Motor neuron (in vitro differentiated cells): ENCODE results near the gene CCDC157. TPM values are rescaled to one million over a fixed set of nuclear protein-coding genes. Genes with fewer than 3 reads are reported as not detected.
"Not testable (repeated sequence)": the region's sequence is repeated elsewhere in the genome, so short reads cannot be mapped to it uniquely, and the experiment has no call there.

Experiments used
- ATAC-seq, 8 experiments: fragments of 200-7000 bp; cut with Tn5 transposase; replicated peaks in 6 of 8; 2 replicates each; pipeline ENCODE4 v1.8.0; 2021; ENCODE audit warnings: mild to moderate bottlenecking in 8 of 8, moderate library complexity in 8 of 8
- H3K27ac ChIP-seq, 2 donors: fragments of 250-450 bp; sonication (Bioruptor Pico); 2 replicates each; pipeline ENCODE4 v1.9.0; 2021; ENCODE audit warnings: antibody characterized with exemption in 2 of 2, mild to moderate bottlenecking in 2 of 2, moderate library complexity in 1 of 2
- H3K4me1 ChIP-seq, 2 donors: fragments of 250-450 bp; sonication (Bioruptor Pico); replicated peaks in 1 of 2; 2 replicates each; pipeline ENCODE4 v1.6.1; 2021; ENCODE audit warnings: antibody characterized with exemption in 2 of 2, mild to moderate bottlenecking in 2 of 2, moderate library complexity in 1 of 2
- H3K4me3 ChIP-seq, 5 donors: fragments of 250-450 bp; sonication (Bioruptor Pico); 2 replicates each; pipeline ENCODE4 v1.9.0; 2021; ENCODE audit warnings: antibody characterized with exemption in 5 of 5, mild to moderate bottlenecking in 5 of 5, moderate library complexity in 4 of 5
- WGBS, 10 experiments: fragments of 450-650 bp; shearing (Covaris generic); methylation state at CpG; one replicate each; pipeline ENCODE4 v1.0.0; 2022; 5-methylcytosine and 5-hydroxymethylcytosine counted together
- in situ Hi-C, 9 experiments: fragments of 400-800 bp; cut with MboI; loops; one replicate each; pipeline ENCODE4 v1.15.0; 2021; ENCODE audit warnings: low sequenced_read_pairs in 9 of 9, low pct_unique_long_range_greater_than_20kb in 2 of 9; ENCODE audit not compliant: unreplicated experiment in 9 of 9
- total RNA-seq, 8 experiments: library from RNA; unstranded; fragments of 300-600 nt; gene quantifications; 2 replicates each; pipeline versions ENCODE4 v1.2.3 to v1.2.4, GENCODE V29; 2022

Gene CCDC157
- total RNA-seq, 8 experiments from 2014 or later: 2.0 to 12.8 (median 3.9) TPM

DNA sequence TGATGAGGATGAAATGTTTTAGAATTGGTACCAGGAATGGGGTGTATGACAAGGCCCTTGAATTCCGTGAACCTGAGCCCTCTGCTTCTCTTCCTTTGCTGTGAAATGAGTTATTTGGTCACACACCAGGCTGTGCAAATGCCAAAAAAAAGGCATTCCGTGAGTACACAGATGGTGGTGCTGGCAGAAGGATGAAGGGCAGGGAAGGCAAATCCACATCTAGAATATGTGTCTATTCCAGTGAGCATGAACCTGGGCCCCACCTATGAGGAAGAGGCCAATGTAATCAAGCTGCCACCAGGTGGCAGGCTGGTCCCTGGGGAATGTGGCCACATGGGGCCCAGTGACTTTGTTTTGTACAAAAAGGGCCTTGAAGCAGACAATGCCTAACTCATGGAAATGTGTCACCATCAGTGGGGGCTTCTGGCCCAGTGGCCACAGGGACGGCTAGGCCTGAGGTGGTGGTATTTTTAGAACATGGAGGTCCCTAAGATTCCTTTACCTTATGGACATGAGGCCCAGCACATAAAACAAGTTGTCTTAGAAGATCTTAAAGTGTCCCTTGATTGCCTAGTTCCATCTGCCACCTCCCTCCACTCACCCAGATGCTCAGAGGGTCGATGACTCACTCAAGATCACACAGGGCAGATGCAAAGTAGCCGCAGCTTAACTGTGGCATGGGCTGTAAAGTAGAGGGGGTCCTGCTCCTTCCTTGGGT, 34.3 kb downstream of the CCDC157 start:
- in situ Hi-C loops: loop anchor here in 4 of 9 experiments (25.0 kb wide), 1 partner anchor 279 kb away; no protein-coding TSS in a partner anchor
- WGBS, 10 experiments: 33 to 100% (median 70%) methylated on average over 1 to 4 of the region's 5 CpGs; no CpG with 5 or more reads in 2 of the 10 experiments
- Histone ChIP-seq H3K4me3 (no peak overlapping the region), H3K4me1 (peaks cover 6 to 16% of the 10 kb centered on the region in 2 donors), H3K27ac (no peak overlapping the region)
- ATAC-seq: peak in 4 of 8 experiments; percentile 1 to 38 (median 10)

DNA sequence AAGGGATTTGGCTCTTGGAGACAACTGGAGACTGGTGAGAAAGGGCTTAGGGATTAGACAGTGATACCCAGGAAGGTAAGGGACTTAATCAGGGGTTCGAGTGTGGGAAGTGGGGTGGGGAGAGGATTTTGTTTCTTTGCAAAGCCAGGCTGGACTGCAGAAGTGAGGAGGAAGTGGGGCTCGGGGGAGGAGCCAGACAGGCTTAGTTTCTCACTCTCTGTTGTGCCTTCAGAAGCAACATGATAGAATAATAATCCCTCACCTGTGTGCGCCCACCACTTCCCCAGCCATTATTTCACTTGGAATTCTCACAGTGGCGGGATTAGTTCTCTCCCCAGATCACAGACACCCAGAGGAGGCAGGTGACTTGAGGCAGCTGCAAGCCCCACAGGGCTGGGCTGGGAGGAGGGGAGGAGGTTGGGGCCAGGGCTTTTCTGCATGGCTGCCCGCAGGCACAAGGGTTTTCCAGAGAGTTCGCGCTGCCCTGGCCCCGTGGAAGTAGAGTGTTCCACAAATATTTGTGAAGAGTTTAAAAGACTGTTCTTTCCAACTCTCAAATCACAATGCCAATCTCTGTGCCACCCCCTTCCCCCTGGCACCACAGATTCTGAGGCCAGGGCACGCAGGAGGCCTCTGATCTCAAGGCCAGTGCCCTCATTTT, 36.0 kb downstream of the CCDC157 start:
- in situ Hi-C loops: loop anchor here in 4 of 9 experiments (25.0 kb wide), 1 partner anchor 280 kb away; no protein-coding TSS in a partner anchor
- peak in 2 of 8 experiments; percentile 32 to 38 for ATAC-seq
- Histone ChIP-seq H3K4me3 (no peak overlapping the region), H3K4me1 (peaks cover 9 to 14% of the 10 kb centered on the region in 2 donors), H3K27ac (no peak overlapping the region)
- WGBS, 10 experiments: 20 to 68% (median 40%) methylated on average over 1 to 3 of the region's 9 CpGs; no CpG with 5 or more reads in 7 of the 10 experiments

DNA sequence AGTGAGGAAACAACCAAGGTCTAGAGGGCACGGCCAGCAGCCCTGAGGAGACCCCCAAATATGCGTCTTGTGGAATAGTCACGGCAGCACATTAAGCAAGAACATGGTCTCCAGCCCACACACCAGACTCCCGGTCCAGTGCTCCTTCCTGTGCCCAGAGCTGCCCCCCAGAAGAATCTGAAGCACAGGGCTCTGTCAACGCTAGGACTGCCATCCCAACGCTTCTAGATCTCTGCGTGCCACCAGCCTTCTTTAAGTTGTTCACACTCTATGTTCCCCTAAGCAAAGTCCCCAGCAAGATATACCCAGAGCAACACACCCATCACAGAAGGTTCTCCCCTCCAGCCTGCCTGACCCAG, 36.5 kb downstream of the CCDC157 start:
- no peak for ATAC-seq
- WGBS, 10 experiments: 0 to 100% (median 80%) methylated on average over 1 to 4 of the region's 7 CpGs; no CpG with 5 or more reads in 3 of the 10 experiments
- H3K4me1 ChIP-seq: peaks cover 11 to 19% of the 10 kb centered on the region in 2 donors
- H3K4me3 ChIP-seq: no peak overlapping the region
- in situ Hi-C loops: loop anchor here in 4 of 9 experiments (25.0 kb wide), 1 partner anchor 281 kb away; no protein-coding TSS in a partner anchor
- no peak overlapping the region for H3K27ac ChIP-seq

DNA sequence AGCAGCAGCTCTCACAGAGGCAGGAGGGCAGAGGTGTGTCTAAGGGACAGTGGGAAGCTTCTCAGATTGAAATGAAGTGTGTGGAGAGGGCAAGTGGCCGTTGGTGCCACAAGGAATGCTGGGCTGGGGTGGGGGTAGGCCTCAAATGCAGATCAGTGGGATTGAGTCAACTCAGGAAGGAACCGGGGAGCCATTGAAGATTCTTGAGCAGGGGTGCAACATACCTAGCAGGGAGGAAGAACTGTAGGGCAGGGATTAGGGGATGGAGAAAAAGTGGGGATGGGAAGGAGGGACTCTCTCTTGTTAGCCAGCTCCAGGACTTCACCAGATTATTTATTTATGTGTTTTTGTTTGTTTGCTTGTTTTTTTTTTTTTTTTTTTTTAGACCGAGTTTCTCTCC, 37.1 kb downstream of the CCDC157 start:
- 50 to 100% (median 83%) methylated on average over 1 to 3 of the region's 3 CpGs; no CpG with 5 or more reads in 3 of the 10 experiments for WGBS, 10 experiments
- Histone ChIP-seq H3K27ac (no peak overlapping the region), H3K4me3 (no peak overlapping the region), H3K4me1 (peaks cover 11 to 19% of the 10 kb centered on the region in 2 donors)
- in situ Hi-C loops: loop anchor here in 4 of 9 experiments (25.0 kb wide), 1 partner anchor 282 kb away; no protein-coding TSS in a partner anchor
- no peak for ATAC-seq

DNA sequence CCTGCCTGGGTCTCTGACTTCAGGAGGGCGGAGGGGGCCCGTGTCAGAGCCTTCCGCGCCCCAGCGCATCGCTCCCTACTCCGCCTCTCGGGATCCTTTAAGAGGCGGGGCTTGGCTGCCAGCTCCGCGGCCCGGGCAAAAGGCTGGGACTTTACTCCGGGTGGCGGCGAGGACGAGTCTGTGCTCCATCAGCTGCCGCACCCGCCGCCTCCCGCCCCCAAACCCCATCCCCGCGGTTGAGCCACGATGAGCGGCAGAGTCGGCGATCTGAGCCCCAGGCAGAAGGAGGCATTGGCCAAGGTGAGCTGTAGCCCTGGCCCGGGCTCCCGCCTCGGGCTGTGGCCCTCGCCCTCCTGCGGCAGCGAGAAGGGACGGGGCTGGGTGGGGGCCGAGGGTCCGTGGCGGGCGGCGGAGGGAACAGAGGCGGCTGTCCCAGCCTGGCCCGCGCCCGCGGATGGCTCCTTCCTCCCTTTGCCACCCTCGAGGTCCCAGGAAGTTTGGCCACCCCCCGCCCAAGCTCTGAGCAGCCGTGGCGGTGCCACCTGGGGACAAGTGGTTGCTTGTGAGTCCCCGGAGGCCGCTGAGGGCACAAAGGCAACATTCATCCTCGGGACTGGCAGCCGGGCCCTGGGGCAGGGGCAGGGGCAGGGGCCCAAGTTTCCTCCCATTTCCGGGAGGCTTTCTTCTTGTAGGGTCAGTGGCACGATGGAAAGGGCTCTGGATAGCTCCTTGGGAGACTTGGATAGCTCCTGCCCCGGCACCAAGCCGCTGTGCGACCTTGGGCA, 40.3 kb downstream of the CCDC157 start, which contains the start of gene SEC14L2:
SEC14L2 (plus strand) TSS at position 148 of the 785 bp plus-strand sequence; CDS start at position 247, 99 bp downstream.
- peak within 1 kb of the TSS; percentile 39 to 64 (median 47) for H3K4me3 ChIP-seq
- in situ Hi-C loops: loop anchor here in 4 of 9 experiments (25.0 kb wide), 1 partner anchor 285 kb away; no protein-coding TSS in a partner anchor
- WGBS, 10 experiments: 0 to 8% (median 0%) methylated on average over 1 to 8 of the region's 56 CpGs; no CpG with 5 or more reads in 7 of the 10 experiments
- peak; percentile 70 to 87 (median 84) for ATAC-seq
- H3K27ac ChIP-seq: no peak within 1 kb of the TSS
- peaks cover 11 to 14% of the 10 kb centered on the region in 2 donors for H3K4me1 ChIP-seq

DNA sequence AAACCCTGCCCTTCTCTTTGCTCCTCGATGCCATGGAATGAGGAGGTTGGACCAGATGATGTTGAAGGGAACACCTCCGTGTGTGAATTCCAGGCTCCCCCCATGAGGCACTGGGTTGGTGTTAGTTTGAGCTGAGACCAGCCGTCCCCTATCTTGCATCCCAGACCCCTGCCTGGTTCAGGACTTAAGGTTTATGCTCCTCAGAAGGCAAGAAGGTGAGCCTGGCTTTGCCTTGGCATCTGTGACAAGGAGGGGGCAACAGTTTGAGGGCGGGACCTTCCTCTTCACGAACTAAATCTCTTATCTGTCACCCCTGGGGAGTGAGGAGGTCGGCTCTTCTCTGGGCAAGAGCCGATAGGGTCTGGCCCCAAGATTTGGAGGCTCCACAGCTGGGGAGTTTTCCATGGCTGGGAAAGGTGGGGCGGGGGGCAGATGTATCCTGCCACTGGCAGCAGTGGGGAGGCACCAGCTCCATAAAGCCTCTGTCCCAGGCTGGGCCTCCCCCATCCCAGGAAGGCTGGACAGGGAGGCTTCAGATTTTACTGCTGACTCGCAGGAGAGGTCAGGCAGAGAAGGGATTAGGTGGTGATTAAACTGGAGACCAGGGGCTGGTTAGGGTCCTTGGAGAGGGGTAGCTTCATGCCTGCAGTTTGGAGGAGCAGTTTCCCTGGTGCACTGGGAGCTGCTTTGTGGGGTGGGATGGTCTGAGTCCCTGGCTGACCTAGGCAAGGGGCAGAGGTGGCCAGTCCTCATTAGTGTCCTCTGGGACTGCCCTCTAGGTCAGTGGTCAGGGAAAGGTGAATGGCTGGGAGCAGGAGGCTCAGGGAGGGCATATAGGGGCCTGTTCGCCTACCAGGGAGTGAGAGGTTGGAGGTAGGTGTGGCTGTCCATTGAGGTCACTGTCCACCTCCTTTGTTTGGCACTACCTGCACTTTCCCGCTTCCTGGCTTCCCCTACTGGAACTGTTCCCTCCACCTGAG, 41.1 kb downstream of the CCDC157 start:
- ATAC-seq: peak in 3 of 8 experiments; percentile 1 to 4 (median 3)
- in situ Hi-C loops: loop anchor here in 4 of 9 experiments (25.0 kb wide), 1 partner anchor 286 kb away; no protein-coding TSS in a partner anchor
- Histone ChIP-seq H3K4me3 (peak overlapping the region; percentile 39 to 64 (median 47)), H3K4me1 (peaks cover 9% of the 10 kb centered on the region in 2 donors), H3K27ac (no peak overlapping the region)
- WGBS, 10 experiments: 0 to 100% (median 33%) methylated on average over 1 to 3 of the region's 11 CpGs; no CpG with 5 or more reads in 3 of the 10 experiments

DNA sequence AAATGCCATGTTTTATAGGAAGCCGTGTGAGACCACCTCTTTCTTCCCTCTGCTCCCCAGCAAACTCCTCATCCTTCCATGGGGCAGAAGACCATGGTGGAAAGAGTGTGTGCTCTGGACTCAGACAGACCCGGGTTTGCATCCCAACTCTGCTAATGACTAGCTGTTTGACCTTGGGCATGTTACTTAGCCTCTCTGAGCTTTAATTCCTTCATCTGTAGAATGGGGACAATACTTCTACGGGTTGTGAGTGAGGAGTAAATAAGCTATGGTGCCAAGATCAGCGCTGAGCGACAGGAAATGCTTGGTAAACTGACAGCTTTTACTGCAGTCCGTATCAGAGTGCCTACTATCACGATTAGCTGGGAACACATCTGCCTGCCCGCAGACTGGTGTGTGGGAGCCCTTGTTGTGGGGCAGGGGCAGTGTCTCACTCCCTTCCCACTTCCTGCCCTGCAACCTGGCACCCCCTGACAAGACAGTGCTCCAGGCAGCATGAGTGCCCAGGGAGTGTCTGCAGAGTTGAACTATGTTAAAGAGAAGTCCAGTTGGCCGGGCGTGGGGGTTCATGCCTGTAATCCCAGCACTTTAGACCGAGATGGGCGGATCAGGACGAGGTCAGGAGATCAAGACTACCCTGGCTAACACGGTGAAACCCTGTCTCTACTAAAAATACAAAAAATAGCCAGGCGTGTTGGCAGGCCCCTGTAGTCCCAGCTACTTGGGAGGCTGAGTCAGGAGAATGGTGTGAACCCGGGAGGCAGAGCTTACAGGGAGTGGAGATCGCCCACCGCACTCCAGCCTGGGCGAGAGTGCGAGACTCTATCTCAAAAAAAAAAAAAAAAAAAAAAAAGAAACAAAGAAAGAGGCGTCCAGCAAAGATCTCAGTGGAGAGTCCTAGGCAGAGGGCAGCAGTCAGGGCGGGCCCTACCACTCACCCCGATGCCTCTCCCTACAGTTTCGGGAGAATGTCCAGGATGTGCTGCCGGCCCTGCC, 42.2 kb downstream of the CCDC157 start:
- Histone ChIP-seq H3K27ac (no peak overlapping the region), H3K4me1 (peaks cover 7 to 8% of the 10 kb centered on the region in 2 donors), H3K4me3 (no peak overlapping the region)
- in situ Hi-C loops: loop anchor here in 4 of 9 experiments (25.0 kb wide), 1 partner anchor 287 kb away; no protein-coding TSS in a partner anchor
- 3 to 81% (median 54%) methylated on average over 1 to 17 of the region's 25 CpGs; no CpG with 5 or more reads in 1 of the 10 experiments for WGBS, 10 experiments
- peak in 2 of 8 experiments; percentile 11 to 12 for ATAC-seq

DNA sequence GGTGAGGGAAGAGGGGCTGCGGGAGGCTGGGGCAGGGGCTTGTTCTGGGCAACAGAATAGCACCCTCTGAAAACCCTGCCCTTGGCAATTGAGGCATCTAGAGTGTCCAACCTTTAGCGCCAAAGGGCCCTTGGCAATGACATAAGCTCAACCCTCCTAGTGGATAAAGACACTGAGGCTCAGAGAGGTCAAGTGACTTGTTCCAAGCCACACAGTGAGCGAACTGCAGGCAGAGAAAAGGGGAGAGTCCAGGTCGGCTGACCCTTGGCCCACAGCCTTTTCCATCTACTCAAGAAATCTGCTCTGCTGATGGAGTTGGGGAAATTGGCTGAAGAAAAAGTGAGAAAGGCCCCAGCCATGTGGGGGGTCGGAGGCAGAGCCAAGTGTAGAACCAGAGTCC, 42.9 kb downstream of the CCDC157 start:
- Histone ChIP-seq H3K4me3 (no peak overlapping the region), H3K4me1 (peaks cover 7 to 8% of the 10 kb centered on the region in 2 donors), H3K27ac (no peak overlapping the region)
- in situ Hi-C loops: loop anchor here in 4 of 9 experiments (25.0 kb wide), 1 partner anchor 287 kb away; no protein-coding TSS in a partner anchor
- ATAC-seq: no peak
- WGBS, 10 experiments: 67 to 100% (median 92%) methylated on average over 1 to 3 of the region's 5 CpGs; no CpG with 5 or more reads in 5 of the 10 experiments

DNA sequence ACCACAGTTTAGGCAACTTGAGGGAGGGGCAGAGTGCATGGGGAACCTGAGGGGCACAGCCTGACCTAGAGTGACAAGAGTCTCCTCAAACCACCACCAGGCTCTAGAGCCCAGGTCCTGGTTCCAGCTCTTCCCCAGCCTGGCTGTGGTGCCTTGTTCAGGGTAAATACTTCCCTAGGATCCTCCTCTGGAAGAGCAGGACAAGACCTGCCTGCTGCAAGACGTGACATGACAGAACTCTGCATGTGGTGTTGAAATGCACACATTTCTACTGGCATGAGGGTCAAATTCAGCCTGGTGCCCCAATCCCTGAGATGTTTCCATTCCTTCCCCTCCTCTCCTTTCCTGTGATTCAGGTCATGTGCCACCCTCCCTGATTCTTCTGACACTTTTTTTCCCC, 43.4 kb downstream of the CCDC157 start:
- ATAC-seq: no peak
- Histone ChIP-seq H3K4me3 (no peak overlapping the region), H3K4me1 (peaks cover 7 to 8% of the 10 kb centered on the region in 2 donors), H3K27ac (no peak overlapping the region)
- WGBS, 10 experiments: 20 to 100% (median 60%) methylated on average over 1 of the region's 1 CpG; no CpG with 5 or more reads in 7 of the 10 experiments
- in situ Hi-C loops: no loop called here

DNA sequence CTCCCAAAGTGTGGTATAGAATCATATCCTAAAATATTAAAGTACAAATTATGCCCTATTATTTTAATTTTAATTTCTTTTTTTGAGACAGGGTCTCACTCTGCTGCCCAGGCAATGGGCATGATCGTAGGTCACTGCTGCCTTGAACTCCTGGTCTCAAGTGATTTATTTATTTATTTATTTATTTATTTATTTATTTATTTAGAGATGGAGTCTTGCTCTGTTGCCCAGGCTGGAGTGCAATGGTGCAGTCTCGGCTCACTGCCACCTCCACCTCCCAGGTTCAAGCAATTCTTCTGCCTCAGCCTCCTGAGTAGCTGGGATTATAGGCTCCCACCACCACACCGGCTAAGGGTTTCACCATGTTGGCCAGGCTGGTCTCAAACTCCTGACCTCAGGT, 44.2 kb downstream of the CCDC157 start:
- not testable (repeated sequence) for H3K27ac ChIP-seq
- WGBS, 10 experiments: 67 to 100% (median 100%) methylated on average over 1 to 2 of the region's 3 CpGs; no CpG with 5 or more reads in 2 of the 10 experiments

More for the DNA sequence above, 44.2 kb downstream of the CCDC157 start:
- H3K4me3 ChIP-seq, in situ Hi-C loops, H3K4me1 ChIP-seq, ATAC-seq: not testable (repeated sequence)
